ENCODE data around the gene RALGAPA2. TPM values are rescaled to one million over a fixed set of nuclear protein-coding genes. Genes with fewer than 3 reads are reported as not detected.
A peak's percentile ranks its signal among the peaks of the same experiment; 100 is the strongest.

Gene RALGAPA2
- total RNA-seq, 4 donors from 2014 or later: 13.3 to 29.8 (median 23.6) TPM

- Histone ChIP-seq H3K36me3 (no peaks in the 10 kb centered on the region), H3K27me3 (peaks cover 10 to 90% (median 20%) of the 10 kb centered on the region in 4 donors), H3K4me1 (peaks cover 2 to 27% (median 18%) of the 10 kb centered on the region in 3 donors), H3K4me3 (no peak overlapping the region), H3K9me3 (no peaks in the 10 kb centered on the region), H3K27ac (no peak overlapping the region)
- no peak for DNase-seq
- intact Hi-C loops (cut with DNase I): no loop called here
- WGBS, 2 donors: 36 to 38% methylated on average over 6 to 11 of the region's 17 CpGs
- TF ChIP-seq CTCF (IDR thresholded peaks at IDR 0.05) (no peak), POLR2A (IDR thresholded peaks at IDR 0.05) (no peak)
Measured at GRCh38 chr20:20373091-20373571, 339.3 kb downstream of the RALGAPA2 start.

- 30 to 72% methylated on average over 3 of the region's 3 CpGs for WGBS, 2 donors
Measured at GRCh38 chr20:20371681-20372080, 340.8 kb downstream of the RALGAPA2 start.

GRCh38 chr20:20371083-20371482 is 341.4 kb downstream of the RALGAPA2 start:
- DNase-seq: no peak
- 44 to 56% methylated on average over 6 to 7 of the region's 7 CpGs for WGBS, 2 donors
- intact Hi-C loops (cut with DNase I): no loop called here
- Histone ChIP-seq H3K4me3 (no peak overlapping the region), H3K4me1 (peaks cover 11 to 45% (median 35%) of the 10 kb centered on the region in 3 donors), H3K36me3 (no peaks in the 10 kb centered on the region), H3K9me3 (no peaks in the 10 kb centered on the region), H3K27ac (no peak overlapping the region), H3K27me3 (peaks cover 24 to 100% (median 32%) of the 10 kb centered on the region in 4 donors)
- TF ChIP-seq CTCF (IDR thresholded peaks at IDR 0.05): no peak
- no peak for TF ChIP-seq POLR2A (IDR thresholded peaks at IDR 0.05)

More at GRCh38 chr20:20371681-20372080, 340.8 kb downstream of the RALGAPA2 start:
- Histone ChIP-seq H3K36me3 (no peaks in the 10 kb centered on the region), H3K9me3 (no peaks in the 10 kb centered on the region), H3K27me3 (peaks cover 18 to 100% (median 29%) of the 10 kb centered on the region in 4 donors), H3K4me1 (peaks cover 11 to 41% (median 33%) of the 10 kb centered on the region in 3 donors), H3K27ac (no peak overlapping the region), H3K4me3 (no peak overlapping the region)
- intact Hi-C loops (cut with DNase I): no loop called here
- TF ChIP-seq POLR2A (IDR thresholded peaks at IDR 0.05): no peak
- no peak for TF ChIP-seq CTCF (IDR thresholded peaks at IDR 0.05)
- no peak for DNase-seq

- TF ChIP-seq POLR2A (IDR thresholded peaks at IDR 0.05) (no peak), CTCF (IDR thresholded peaks at IDR 0.05) (no peak)
- DNase-seq: no peak
- H3K4me1 ChIP-seq: peaks cover 11 to 50% (median 35%) of the 10 kb centered on the region in 3 donors
- H3K27me3 ChIP-seq: peaks cover 31 to 100% (median 38%) of the 10 kb centered on the region in 4 donors
- 31 to 32% methylated on average over 10 of the region's 10 CpGs for WGBS, 2 donors
- intact Hi-C loops (cut with DNase I): no loop called here
- H3K27ac ChIP-seq: no peak overlapping the region
- no peaks in the 10 kb centered on the region for H3K36me3 ChIP-seq
- no peaks in the 10 kb centered on the region for H3K9me3 ChIP-seq
- no peak overlapping the region for H3K4me3 ChIP-seq
Measured at GRCh38 chr20:20370094-20370575, 342.3 kb downstream of the RALGAPA2 start.

GRCh38 chr20:20369250-20370093 is 343.0 kb downstream of the RALGAPA2 start:
- H3K27me3 ChIP-seq: peaks cover 37 to 100% (median 45%) of the 10 kb centered on the region in 4 donors
- TF ChIP-seq CTCF (IDR thresholded peaks at IDR 0.05) (no peak), POLR2A (IDR thresholded peaks at IDR 0.05) (no peak)
- 1 to 3% methylated on average over 7 to 30 of the region's 86 CpGs for WGBS, 2 donors
- no peak overlapping the region for H3K27ac ChIP-seq
- peak overlapping the region; percentile 10 to 63 (median 30) for H3K4me3 ChIP-seq
- H3K4me1 ChIP-seq: peaks cover 14 to 57% (median 37%) of the 10 kb centered on the region in 3 donors
- no peaks in the 10 kb centered on the region for H3K36me3 ChIP-seq
- intact Hi-C loops (cut with DNase I): loop anchor here (10.0 kb wide), 1 partner anchor 195 kb away; no protein-coding TSS in a partner anchor
- H3K9me3 ChIP-seq: no peaks in the 10 kb centered on the region
- no peak for DNase-seq
